A673 (cell line): Measurements from ENCODE around the gene URB1.

Experiments
- EZH2 ChIP-seq: fragments of 200-600 bp; sonication (generic); IDR thresholded peaks from 2 replicates; pipeline ENCODE4 v1.6.1; 2017; ENCODE audit warnings: borderline replicate concordance, low read depth, mild to moderate bottlenecking, mixed read lengths, antibody characterized with exemption, low read length; ENCODE audit not compliant: poor library complexity, severe bottlenecking
- TF ChIP-seq, protein P1 (sequence below): fragments of 300-800, 200-600 bp; sonication (generic); conservative IDR thresholded peaks from 2 replicates; pipeline ENCODE4 v1.5.1; 2017; ENCODE audit warnings: low read depth, mild to moderate bottlenecking, antibody characterized with exemption, low read length, moderate library complexity, mixed read lengths

DNA sequence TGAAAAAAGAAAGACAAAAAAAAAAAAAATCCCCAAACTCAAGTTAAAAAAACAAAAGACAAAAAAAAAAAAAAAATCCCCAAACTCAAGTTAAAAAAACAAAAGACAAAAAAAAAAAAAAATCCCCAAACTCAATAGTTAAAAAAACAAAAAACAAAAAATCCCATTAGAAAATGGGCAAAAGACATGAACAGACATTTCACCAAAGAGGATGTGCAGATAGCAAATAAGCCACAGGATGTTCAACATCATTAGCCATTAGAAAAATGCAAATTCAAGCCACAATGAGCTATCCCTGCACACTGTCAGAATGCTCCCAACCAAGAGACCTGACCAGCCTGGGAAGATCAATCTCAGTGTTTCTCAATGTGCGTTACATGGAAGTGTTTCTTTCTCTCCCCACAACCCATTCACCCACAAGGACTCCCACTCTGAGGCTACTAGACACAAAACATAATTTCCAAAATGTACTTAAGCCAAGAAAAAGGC, 60.3 kb downstream of the URB1 start:
- TF ChIP-seq, protein P1, sequence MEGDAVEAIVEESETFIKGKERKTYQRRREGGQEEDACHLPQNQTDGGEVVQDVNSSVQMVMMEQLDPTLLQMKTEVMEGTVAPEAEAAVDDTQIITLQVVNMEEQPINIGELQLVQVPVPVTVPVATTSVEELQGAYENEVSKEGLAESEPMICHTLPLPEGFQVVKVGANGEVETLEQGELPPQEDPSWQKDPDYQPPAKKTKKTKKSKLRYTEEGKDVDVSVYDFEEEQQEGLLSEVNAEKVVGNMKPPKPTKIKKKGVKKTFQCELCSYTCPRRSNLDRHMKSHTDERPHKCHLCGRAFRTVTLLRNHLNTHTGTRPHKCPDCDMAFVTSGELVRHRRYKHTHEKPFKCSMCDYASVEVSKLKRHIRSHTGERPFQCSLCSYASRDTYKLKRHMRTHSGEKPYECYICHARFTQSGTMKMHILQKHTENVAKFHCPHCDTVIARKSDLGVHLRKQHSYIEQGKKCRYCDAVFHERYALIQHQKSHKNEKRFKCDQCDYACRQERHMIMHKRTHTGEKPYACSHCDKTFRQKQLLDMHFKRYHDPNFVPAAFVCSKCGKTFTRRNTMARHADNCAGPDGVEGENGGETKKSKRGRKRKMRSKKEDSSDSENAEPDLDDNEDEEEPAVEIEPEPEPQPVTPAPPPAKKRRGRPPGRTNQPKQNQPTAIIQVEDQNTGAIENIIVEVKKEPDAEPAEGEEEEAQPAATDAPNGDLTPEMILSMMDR: no peak
- TF ChIP-seq EZH2: no peak
